Measurements from ENCODE around the gene MAP3K12. TPM values are rescaled to one million over a fixed set of nuclear protein-coding genes. Genes with fewer than 3 reads are reported as not detected.

Gene MAP3K12
- total and polyA plus RNA-seq, 10 of the 15 experiments (the other 5 are each of a cell fraction or from before 2014, with no cell fraction given) = 0.45 to 14.9 (median 6.9) TPM

DNA sequence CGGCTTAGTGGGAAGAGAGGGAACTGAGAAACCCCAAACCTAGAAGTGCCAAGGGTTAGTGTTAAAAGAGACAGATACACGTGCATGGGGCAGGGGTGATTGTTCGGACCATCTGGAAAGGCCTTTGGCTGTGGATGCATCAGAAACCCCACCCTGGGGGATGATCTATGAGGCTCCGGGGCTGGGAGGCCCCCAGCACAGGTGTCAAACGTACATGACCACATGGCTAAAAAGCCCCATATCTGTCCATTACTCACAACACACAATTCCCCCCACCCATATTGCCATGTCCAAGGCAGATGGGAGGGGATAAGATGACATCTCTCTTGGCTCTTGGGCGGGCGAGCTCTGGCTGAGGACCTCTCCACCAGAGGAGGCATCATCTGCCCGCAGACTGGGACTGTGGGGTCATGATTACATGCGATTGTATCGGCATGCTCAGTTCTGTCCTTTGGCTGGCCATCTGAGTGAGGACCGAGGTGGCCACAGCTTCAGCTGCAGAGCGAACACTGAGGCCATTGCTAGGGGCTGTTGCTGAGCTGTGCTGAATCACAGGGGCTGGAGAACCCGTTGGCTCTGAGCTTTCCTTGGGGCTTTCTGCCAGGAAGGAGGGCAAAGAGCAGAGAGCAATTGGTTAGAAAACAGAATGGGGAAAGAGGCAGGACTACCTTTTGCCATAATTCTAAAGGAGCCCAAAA is 17.6 kb upstream of the MAP3K12 start:
- WGBS (ENCODE audit: insufficient coverage, insufficient replicate concordance, low lambda C conversion rate, missing lambda C conversion rate) = 83% methylated on average over 13 of the region's 13 CpGs
- Histone ChIP-seq H2AFZ (ENCODE audit: control insufficient read depth, low read depth, low read length) (no peak overlapping the region), H3K79me2 (ENCODE audit: control insufficient read depth, insufficient read depth, low read length) (no peaks in the 10 kb centered on the region), H4K20me1 (ENCODE audit: control insufficient read depth, insufficient read depth) (no peaks in the 10 kb centered on the region), H3K4me1 (ENCODE audit: control insufficient read depth, insufficient read depth, low read length) (no peaks in the 10 kb centered on the region), H3K9me3 (replicated peaks; ENCODE audit: control insufficient read depth, insufficient read depth, low read length) (no peaks in the 10 kb centered on the region), H3K9ac (ENCODE audit: control insufficient read depth, insufficient read depth, low read length) (no peak overlapping the region), H3K27ac (ENCODE audit: control insufficient read depth, insufficient read depth) (no peak overlapping the region), H3K36me3 (ENCODE audit: control insufficient read depth in 2 of 2, insufficient read depth in 2 of 2, low read length in 1 of 2) (peaks cover 11 to 16% of the 10 kb centered on the region in 2 experiments; a peak in 3 of 4 replicates), H3K4me3 (no peak overlapping the region), H3K27me3 (replicated peaks in 1 of 2; ENCODE audit: control insufficient read depth in 2 of 2, insufficient read depth in 2 of 2, low read length in 1 of 2) (no peaks in the 10 kb centered on the region), H3K4me2 (ENCODE audit: control insufficient read depth, insufficient read depth) (no peak overlapping the region)
- RAD21 ChIA-PET (ENCODE audit: unreplicated experiment) = no interaction called here
- in situ Hi-C loops (cut with MboI) = no loop called here
- CTCF ChIA-PET = interaction anchor here (1.2 to 2.5 kb wide), 3 partner anchors 8 to 241 kb away, joined by 3 to 13 read pairs (median 4); partner anchors contain the start of gene ATP5MC2
- no peak for FAIRE-seq
- no peak for DNase-seq (ENCODE audit: low read depth, low spot score)
- POLR2A ChIA-PET = no interaction called here
- intact Hi-C loops (cut with micrococcal nuclease; ENCODE audit: unreplicated experiment) = no loop called here
- no peak for ATAC-seq
- TF ChIP-seq POLR2AphosphoS5 (IDR thresholded peaks at IDR 0.05; ENCODE audit: low read length) (no peak), RELA (IDR thresholded peaks at IDR 0.05; ENCODE audit: borderline replicate concordance, partially characterized antibody) (no peak), IRF3 (IDR thresholded peaks at IDR 0.05) (no peak), ZNF24 (IDR thresholded peaks at IDR 0.05) (no peak), ZBTB33 (IDR thresholded peaks at IDR 0.05) (no peak)
- TF ChIP-seq, protein P1, sequence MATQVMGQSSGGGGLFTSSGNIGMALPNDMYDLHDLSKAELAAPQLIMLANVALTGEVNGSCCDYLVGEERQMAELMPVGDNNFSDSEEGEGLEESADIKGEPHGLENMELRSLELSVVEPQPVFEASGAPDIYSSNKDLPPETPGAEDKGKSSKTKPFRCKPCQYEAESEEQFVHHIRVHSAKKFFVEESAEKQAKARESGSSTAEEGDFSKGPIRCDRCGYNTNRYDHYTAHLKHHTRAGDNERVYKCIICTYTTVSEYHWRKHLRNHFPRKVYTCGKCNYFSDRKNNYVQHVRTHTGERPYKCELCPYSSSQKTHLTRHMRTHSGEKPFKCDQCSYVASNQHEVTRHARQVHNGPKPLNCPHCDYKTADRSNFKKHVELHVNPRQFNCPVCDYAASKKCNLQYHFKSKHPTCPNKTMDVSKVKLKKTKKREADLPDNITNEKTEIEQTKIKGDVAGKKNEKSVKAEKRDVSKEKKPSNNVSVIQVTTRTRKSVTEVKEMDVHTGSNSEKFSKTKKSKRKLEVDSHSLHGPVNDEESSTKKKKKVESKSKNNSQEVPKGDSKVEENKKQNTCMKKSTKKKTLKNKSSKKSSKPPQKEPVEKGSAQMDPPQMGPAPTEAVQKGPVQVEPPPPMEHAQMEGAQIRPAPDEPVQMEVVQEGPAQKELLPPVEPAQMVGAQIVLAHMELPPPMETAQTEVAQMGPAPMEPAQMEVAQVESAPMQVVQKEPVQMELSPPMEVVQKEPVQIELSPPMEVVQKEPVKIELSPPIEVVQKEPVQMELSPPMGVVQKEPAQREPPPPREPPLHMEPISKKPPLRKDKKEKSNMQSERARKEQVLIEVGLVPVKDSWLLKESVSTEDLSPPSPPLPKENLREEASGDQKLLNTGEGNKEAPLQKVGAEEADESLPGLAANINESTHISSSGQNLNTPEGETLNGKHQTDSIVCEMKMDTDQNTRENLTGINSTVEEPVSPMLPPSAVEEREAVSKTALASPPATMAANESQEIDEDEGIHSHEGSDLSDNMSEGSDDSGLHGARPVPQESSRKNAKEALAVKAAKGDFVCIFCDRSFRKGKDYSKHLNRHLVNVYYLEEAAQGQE (IDR thresholded peaks at IDR 0.05; ENCODE audit: low read depth, low read length) = no peak
- SMC1A ChIA-PET (ENCODE audit: uncharacterized antibody, unreplicated experiment) = interaction anchor here (1.4 kb wide), 1 partner anchor 172 kb away, joined by 3 read pairs; no protein-coding TSS in a partner anchor
- no TSS peak for BruUV-seq (replicated peaks)
